Heart left ventricle (tissue), 16 donors: ENCODE measurements around the gene PRSS37. TPM values are rescaled to one million over a fixed set of nuclear protein-coding genes. Genes with fewer than 3 reads are reported as not detected.

Experiments used
- ATAC-seq, 4 donors: fragments of 200-7000 bp; cut with Tn5 transposase; one replicate each; pipeline ENCODE4 v1.9.1; 2020 to 2022; ENCODE audit warnings: moderate library complexity in 4 of 4, mild to moderate bottlenecking in 3 of 4, moderate number of reproducible peaks in 1 of 4
- DNase-seq, 5 donors: peaks; one replicate each; pipeline ENCODE4 v3.0.0-alpha.2; 2020
- H3K27ac ChIP-seq, 12 donors: fragments of 200-600 bp; sonication (generic) in 4 of 12; one replicate each; pipeline versions ENCODE4 v1.5.0 to v1.8.0; 2016 to 2022; ENCODE audit warnings: mild to moderate bottlenecking in 2 of 12
- H3K27me3 ChIP-seq, 9 donors: fragments of 200-600 bp; sonication (generic) in 2 of 9; one replicate each; pipeline versions ENCODE4 v1.5.1 to v1.8.0; 2016 to 2022; ENCODE audit warnings: mild to moderate bottlenecking in 3 of 9
- H3K36me3 ChIP-seq, 9 donors: fragments of 200-600 bp; sonication (generic) in 2 of 9; one replicate each; pipeline versions ENCODE4 v1.5.0 to v1.8.0; 2018 to 2022; ENCODE audit warnings: mild to moderate bottlenecking in 2 of 9
- H3K4me1 ChIP-seq, 12 donors: fragments of 200-600 bp; sonication (generic) in 4 of 12; one replicate each; pipeline versions ENCODE4 v1.5.0 to v1.8.0; 2016 to 2022; ENCODE audit warnings: mild to moderate bottlenecking in 3 of 12
- H3K4me3 ChIP-seq, 12 donors: fragments of 200-600 bp; sonication (generic) in 4 of 12; one replicate each; pipeline versions ENCODE4 v1.5.0 to v1.8.0; 2017 to 2022; ENCODE audit warnings: mild to moderate bottlenecking in 9 of 12, moderate library complexity in 4 of 12
- H3K9me3 ChIP-seq, 12 donors: fragments of 200-600 bp; sonication (generic) in 4 of 12; one replicate each; pipeline versions ENCODE4 v1.5.0 to v1.8.0; 2016 to 2022; ENCODE audit warnings: mild to moderate bottlenecking in 1 of 12
- POLR2A ChIP-seq, 2 donors: fragments of 450-650 bp; IDR thresholded peaks; one replicate each; pipeline ENCODE4 v1.6.1; 2017; ENCODE audit warnings: antibody characterized with exemption in 2 of 2, mild to moderate bottlenecking in 2 of 2, moderate library complexity in 2 of 2
- WGBS, 4 donors: extraction: QIAGEN DNeasy Blood & Tissue Kit in 2 of 4; methylation state at CpG; one replicate each; pipeline versions ENCODE4 v1.1.5 to v1.1.7; 2013 to 2018; 5-methylcytosine and 5-hydroxymethylcytosine counted together
- intact Hi-C, 10 donors: fragments of 100-400 bp; cut with DNase I; formaldehyde crosslinking; loops; one replicate each; pipeline versions ENCODE4 v1.11.1 to v1.14.2; 2022
- long read RNA-seq, 3 donors: library from polyadenylated mRNA; unstranded; transcript quantifications; one replicate each; pipeline ENCODE4 v2.0.0, GENCODE V29; 2020 to 2021
- polyA plus RNA-seq, 2 donors: library from polyadenylated mRNA; stranded (reverse); fragments of 200-250 nt; gene quantifications; one replicate each; pipeline ENCODE4 v1.2.3, GENCODE V29; 2013
- total RNA-seq, 9 donors: library from RNA; depleted of rRNA in 2 of 9; stranded (reverse); fragments of >200 nt in 2 of 9; fragmentation: NEBNext Ultra II Directional in 3 of 9; extraction: Animal tissue kit (Norgen Biotek cat#: 25700) in 3 of 9; gene quantifications; one replicate each; pipeline versions ENCODE4 v1.1.0 to v1.2.4, GENCODE V29; 2016 to 2023
- TF ChIP-seq, protein P1 (sequence below), 12 donors: fragments of 200-600 bp; sonication (generic) in 4 of 12; IDR thresholded peaks; one replicate each; pipeline versions ENCODE4 v1.5.0 to v1.8.0; 2018 to 2022; ENCODE audit warnings: antibody characterized with exemption in 12 of 12, mild to moderate bottlenecking in 5 of 12
- donor health status: ischemic (EF 13 %, LVEDD 7.1; RV severe dilation, severe dysfunction).
- donor health status: healthy with polysubstance abuse.
- donor health status: DM: no; HTN: yes; CAD: no.
- donor health status: DM: no; HTN: no; CAD: no.
- donor health status: ischemic (EF 25% LVEDD 6.9; RV normal size, moderate dysfunction).
- donor health status: ischemic (EF 25% LVEDD 5.7; RV mildly dilated, moderate dysfunction).
- donor health status: healthy.
- donor health status: DM: yes; HTN: yes; CAD: no.
- donor health status: ischemic (EF 35%, LVEDD 5.7; RV mildly dilated, moderate dysfunction).
- donor health status: nonischemic (EF 11% LVEDD 7.7; RV severe dilation, severe dysfunction).
- donor health status: DM: yes; HTN: yes; CAD: no.
- donor health status: PGD.
- donor health status: ischemic (EF 29% LVEDD 5.4; RV normal size, mild dysfunction).
- donor health status: nonischemic (EF 23%, LVEDD 6.1; RV moderate dilation, normal function).

Gene PRSS37
- not detected for total RNA-seq
- not detected for polyA plus RNA-seq
- long read RNA-seq, donor 1 = 0 reads
- long read RNA-seq, donor 2 = 0 reads
- long read RNA-seq, donor 3 = 0 reads

DNA sequence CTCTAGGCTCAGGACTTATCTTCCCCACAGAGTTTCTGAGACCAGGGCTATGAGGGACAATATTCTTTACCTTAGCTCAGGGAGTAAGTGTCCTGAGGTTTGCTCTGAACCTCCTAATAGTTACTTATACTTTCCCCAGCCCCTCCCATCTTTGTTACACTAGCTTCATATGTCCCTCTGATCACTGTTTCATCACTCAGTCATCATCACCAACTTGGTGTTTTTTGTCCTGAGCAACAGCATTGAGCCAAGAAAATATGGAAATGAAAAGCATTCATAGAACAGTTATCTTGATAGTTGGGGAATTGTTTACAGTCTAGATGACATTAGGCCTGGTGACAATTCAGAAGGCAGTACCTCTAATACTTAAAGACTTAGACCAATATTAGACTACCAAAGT lies at the start of gene PRSS37:
Gene PRSS37 (minus strand): TSS at position 101 of the 400 bp plus-strand sequence. CDS start 436 bp downstream, outside the sequence.
- no peak within 1 kb of the TSS for H3K27ac ChIP-seq
- no peak for TF ChIP-seq POLR2A (IDR thresholded peaks at IDR 0.05)
- TF ChIP-seq, protein P1, sequence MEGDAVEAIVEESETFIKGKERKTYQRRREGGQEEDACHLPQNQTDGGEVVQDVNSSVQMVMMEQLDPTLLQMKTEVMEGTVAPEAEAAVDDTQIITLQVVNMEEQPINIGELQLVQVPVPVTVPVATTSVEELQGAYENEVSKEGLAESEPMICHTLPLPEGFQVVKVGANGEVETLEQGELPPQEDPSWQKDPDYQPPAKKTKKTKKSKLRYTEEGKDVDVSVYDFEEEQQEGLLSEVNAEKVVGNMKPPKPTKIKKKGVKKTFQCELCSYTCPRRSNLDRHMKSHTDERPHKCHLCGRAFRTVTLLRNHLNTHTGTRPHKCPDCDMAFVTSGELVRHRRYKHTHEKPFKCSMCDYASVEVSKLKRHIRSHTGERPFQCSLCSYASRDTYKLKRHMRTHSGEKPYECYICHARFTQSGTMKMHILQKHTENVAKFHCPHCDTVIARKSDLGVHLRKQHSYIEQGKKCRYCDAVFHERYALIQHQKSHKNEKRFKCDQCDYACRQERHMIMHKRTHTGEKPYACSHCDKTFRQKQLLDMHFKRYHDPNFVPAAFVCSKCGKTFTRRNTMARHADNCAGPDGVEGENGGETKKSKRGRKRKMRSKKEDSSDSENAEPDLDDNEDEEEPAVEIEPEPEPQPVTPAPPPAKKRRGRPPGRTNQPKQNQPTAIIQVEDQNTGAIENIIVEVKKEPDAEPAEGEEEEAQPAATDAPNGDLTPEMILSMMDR (IDR thresholded peaks at IDR 0.05) = no peak
- intact Hi-C loops = no loop called here
- no peak for DNase-seq
- ATAC-seq = no peak
- H3K4me3 ChIP-seq = no peak within 1 kb of the TSS
- no peaks in the 10 kb centered on the region for H3K4me1 ChIP-seq
- no peaks in the 10 kb centered on the region for H3K27me3 ChIP-seq
- H3K36me3 ChIP-seq = no peaks in the 10 kb centered on the region
- peaks cover 0 to 7% (median 0%) of the 10 kb centered on the region in 12 donors for H3K9me3 ChIP-seq

DNA sequence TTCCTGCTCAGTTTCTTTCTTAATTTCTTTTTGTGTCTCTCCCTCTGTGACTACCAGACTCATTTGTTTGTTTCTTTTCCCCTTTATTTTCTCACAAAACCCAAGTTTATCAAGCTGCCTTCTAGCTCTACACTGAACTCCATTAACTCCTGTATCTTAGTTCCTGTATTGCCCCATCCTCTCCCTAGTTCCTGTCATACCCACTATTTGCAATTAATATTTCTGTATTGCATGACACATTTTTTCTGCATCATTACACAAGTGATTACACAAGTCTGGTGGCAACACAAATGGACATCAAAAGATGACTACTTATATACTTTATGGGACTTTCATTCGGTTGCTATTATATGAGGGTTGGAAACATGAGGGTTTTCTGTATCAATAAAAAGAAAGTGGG lies 48.0 kb upstream of the PRSS37 start:
- TF ChIP-seq, protein P1 (IDR thresholded peaks at IDR 0.05) = no peak
- no peak for TF ChIP-seq POLR2A (IDR thresholded peaks at IDR 0.05)
- intact Hi-C loops = no loop called here
- Histone ChIP-seq H3K36me3 (no peaks in the 10 kb centered on the region), H3K4me3 (no peak overlapping the region), H3K9me3 (peaks cover 0 to 10% (median 0%) of the 10 kb centered on the region in 12 donors), H3K4me1 (peaks cover 0 to 8% (median 0%) of the 10 kb centered on the region in 12 donors), H3K27me3 (no peaks in the 10 kb centered on the region), H3K27ac (peak overlapping the region in 1 of 12 donors; percentile 59)
- ATAC-seq = no peak
- WGBS, 4 donors = 70 to 95% (median 91%) methylated on average over 1 of the region's 1 CpG
- no peak for DNase-seq

- Histone ChIP-seq H3K27me3 (no peaks in the 10 kb centered on the region), H3K9me3 (peaks cover 0 to 6% (median 0%) of the 10 kb centered on the region in 12 donors), H3K4me1 (peaks cover 0 to 8% (median 0%) of the 10 kb centered on the region in 12 donors), H3K27ac (no peak overlapping the region), H3K4me3 (no peak overlapping the region), H3K36me3 (no peaks in the 10 kb centered on the region)
- intact Hi-C loops = no loop called here
- DNase-seq (no peak), ATAC-seq (no peak)
- WGBS, 4 donors = 75 to 80% (median 77%) methylated on average over 5 of the region's 5 CpGs
- TF ChIP-seq, protein P1 (IDR thresholded peaks at IDR 0.05) = no peak
- no peak for TF ChIP-seq POLR2A (IDR thresholded peaks at IDR 0.05)
Observed at GRCh38 chr7:141884539-141885225, 43.4 kb upstream of the PRSS37 start.

- Histone ChIP-seq H3K27ac (no peak overlapping the region), H3K4me3 (no peak overlapping the region), H3K36me3 (no peaks in the 10 kb centered on the region), H3K27me3 (no peaks in the 10 kb centered on the region), H3K4me1 (peaks cover 0 to 8% (median 0%) of the 10 kb centered on the region in 12 donors), H3K9me3 (peaks cover 0 to 15% (median 0%) of the 10 kb centered on the region in 12 donors)
- WGBS, 4 donors = 55 to 62% (median 60%) methylated on average over 5 of the region's 5 CpGs
- TF ChIP-seq, protein P1 (IDR thresholded peaks at IDR 0.05) = no peak
- no peak for TF ChIP-seq POLR2A (IDR thresholded peaks at IDR 0.05)
- ATAC-seq (peak in 1 of 4 donors; percentile 78), DNase-seq (no peak)
- intact Hi-C loops = no loop called here
Observed at GRCh38 chr7:141880960-141881359, 39.7 kb upstream of the PRSS37 start.
